Spinal cord (tissue), 10 donors: ENCODE measurements around the gene DNAH6. TPM values are rescaled to one million over a fixed set of nuclear protein-coding genes. Genes with fewer than 3 reads are reported as not detected.
"Not testable (repeated sequence)": the region's sequence is repeated elsewhere in the genome, so short reads cannot be mapped to it uniquely, and the experiment has no call there.

ENCODE experiments used
- DNase-seq, 6 donors: peaks; one replicate each; pipeline versions ENCODE4 v3.0.0 to v3.0.0-alpha.2; 2013 to 2015; ENCODE audit warnings: low spot score in 6 of 6, low read depth in 4 of 6
- H3K27ac ChIP-seq: one replicate; pipeline ENCODE4 v1.5.1; 2013; ENCODE audit warnings: low read depth, low read length, control low read depth
- H3K27me3 ChIP-seq: one replicate; pipeline ENCODE4 v1.6.1; 2013; ENCODE audit warnings: low read length; ENCODE audit not compliant: control insufficient read depth, insufficient read depth
- H3K36me3 ChIP-seq: one replicate; pipeline ENCODE4 v1.6.1; 2013; ENCODE audit warnings: low read length; ENCODE audit not compliant: control insufficient read depth, insufficient read depth
- H3K4me1 ChIP-seq: one replicate; pipeline ENCODE4 v1.6.1; 2013; ENCODE audit warnings: low read length; ENCODE audit not compliant: control insufficient read depth, insufficient read depth
- H3K4me3 ChIP-seq: one replicate; pipeline ENCODE4 v1.5.1; 2013; ENCODE audit warnings: low read depth, low read length, control low read depth
- H3K9me3 ChIP-seq: one replicate; pipeline ENCODE4 v1.6.1; 2013; ENCODE audit warnings: low read length; ENCODE audit not compliant: control insufficient read depth, insufficient read depth
- whole genome bisulfite sequencing: methylation state at CpG from one replicate; pipeline ENCODE4 v1.1.5; 2013; ENCODE audit warnings: missing lambda C conversion rate; ENCODE audit not compliant: insufficient coverage; 5-methylcytosine and 5-hydroxymethylcytosine counted together
- polyA plus RNA-seq, 2 donors: library from polyadenylated mRNA; unstranded; fragments of 120-200 nt; gene quantifications; one replicate each; pipeline ENCODE4 v1.2.1, GENCODE V29; 2013; ENCODE audit not compliant: insufficient read length in 2 of 2
- total RNA-seq, 2 donors: library from RNA; depleted of rRNA in 1 of 2; stranded (reverse); fragments of 120-200 nt in 1 of 2; fragments of >200 nt in 1 of 2; gene quantifications; one replicate each; pipeline versions ENCODE4 v1.2.3 to v1.2.4, GENCODE V29; 2013 to 2014
- donor health status: healthy.

The DNAH6 gene
- total and polyA plus RNA-seq, 4 donors, result 1.6 to 7.8 (median 4.7) TPM

DNA sequence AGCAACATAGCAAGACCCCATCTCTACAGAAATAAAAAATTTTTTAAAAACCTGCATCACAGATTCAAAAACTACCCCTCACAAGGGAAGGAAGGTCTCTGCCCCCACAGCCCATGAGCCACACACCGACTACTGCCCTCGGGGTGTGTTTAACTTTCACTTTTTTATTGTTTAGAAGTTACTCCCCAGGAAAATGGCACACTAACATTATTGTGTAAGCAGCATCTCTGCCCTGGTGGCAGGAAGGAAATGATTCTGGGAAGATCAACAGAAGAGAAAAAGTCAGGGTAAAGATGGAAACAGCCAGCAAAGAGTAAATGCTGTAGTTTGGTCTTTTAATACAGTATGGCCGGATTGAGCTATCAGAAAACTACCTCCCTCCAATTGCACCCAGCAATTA is 342.6 kb downstream of the DNAH6 start:
- Histone ChIP-seq H3K4me1 (no peaks in the 10 kb centered on the region), H3K36me3 (no peaks in the 10 kb centered on the region)
- WGBS, result no CpG with 5 or more reads among the region's 3 CpGs

DNA sequence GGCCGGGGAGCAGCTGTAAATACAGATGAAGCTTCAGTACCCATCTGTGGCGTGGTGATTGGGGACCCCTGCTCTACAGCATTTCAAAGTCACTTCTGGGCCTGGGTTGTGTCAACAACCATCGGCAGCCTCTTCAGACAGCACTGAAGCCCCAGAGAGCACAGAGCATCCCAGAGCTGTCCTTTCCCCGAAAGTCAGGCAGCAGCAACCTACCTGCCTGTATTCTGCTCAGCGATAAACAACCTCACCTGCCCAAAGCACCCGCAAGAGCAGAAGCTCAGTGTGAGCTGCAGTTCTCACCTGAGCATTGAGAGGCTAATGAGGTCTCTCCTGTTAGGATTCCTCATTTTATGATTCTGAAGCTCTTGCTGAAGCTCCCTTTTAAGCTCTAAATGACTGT is 345.2 kb downstream of the DNAH6 start:
- Histone ChIP-seq H3K36me3 (no peaks in the 10 kb centered on the region), H3K27me3 (no peaks in the 10 kb centered on the region), H3K27ac (no peak overlapping the region), H3K4me3 (no peak overlapping the region), H3K4me1 (no peaks in the 10 kb centered on the region), H3K9me3 (no peaks in the 10 kb centered on the region)
- 65% methylated on average over 5 of the region's 6 CpGs for WGBS
- no peak for DNase-seq

More for the DNA sequence above, 342.6 kb downstream of the DNAH6 start:
- no peak for DNase-seq
- H3K27me3 ChIP-seq, result no peaks in the 10 kb centered on the region
- H3K4me3 ChIP-seq, result no peak overlapping the region
- no peaks in the 10 kb centered on the region for H3K9me3 ChIP-seq
- H3K27ac ChIP-seq, result no peak overlapping the region

DNA sequence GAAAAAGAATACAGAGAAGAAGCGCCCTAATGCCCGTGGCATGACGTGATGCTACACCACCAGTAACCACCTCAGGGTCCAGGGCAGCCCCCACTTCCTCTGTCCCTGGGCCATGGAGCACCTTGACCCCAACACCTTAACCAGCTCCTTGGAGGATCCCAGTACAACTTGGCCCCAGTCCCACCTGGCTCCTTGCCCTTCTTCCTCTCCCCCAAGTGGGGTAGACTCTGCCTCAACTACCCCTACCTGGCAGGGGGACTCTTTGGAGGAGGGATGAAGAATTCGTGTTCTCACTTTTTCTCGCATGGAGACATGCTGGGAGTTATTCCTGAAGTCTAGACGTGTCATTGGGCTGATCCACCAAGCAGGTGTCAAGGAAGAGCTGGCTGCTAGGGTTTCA is 345.7 kb downstream of the DNAH6 start:
- no peaks in the 10 kb centered on the region for H3K36me3 ChIP-seq
- no peak overlapping the region for H3K27ac ChIP-seq
- WGBS, result 82% methylated on average over 5 of the region's 6 CpGs
- DNase-seq, result no peak
- no peak overlapping the region for H3K4me3 ChIP-seq
- no peaks in the 10 kb centered on the region for H3K4me1 ChIP-seq
- H3K9me3 ChIP-seq, result no peaks in the 10 kb centered on the region
- H3K27me3 ChIP-seq, result no peaks in the 10 kb centered on the region

DNA sequence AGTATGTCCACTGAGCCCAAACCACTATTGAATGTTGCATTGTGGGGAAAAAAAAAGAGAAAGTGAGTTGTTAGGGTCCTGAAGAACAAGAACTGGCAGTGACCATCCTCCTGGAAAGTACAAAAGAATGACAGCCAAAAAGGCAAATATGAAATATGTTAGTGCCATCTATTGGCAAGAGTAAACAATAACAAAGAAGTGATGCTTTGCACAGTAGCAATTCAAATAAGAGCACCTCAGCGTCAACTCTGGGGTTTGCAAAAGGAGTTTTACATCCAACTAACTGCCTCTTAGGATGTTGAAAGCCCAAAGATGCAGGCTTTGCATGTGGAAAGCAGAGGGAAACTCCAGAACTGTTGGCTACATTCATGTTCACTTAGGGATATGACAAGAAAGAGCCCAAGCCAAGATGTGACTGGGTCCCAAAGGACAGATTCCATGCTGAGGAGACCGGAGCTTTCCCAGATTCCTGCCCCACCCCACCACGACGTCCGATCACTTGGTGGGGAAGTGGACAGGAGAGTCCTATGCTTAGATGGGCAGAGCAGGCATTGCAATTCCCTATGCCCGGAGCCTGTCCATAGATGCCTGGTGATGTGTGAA is 349.0 kb downstream of the DNAH6 start:
- Histone ChIP-seq H3K4me3 (no peak overlapping the region), H3K27me3 (no peaks in the 10 kb centered on the region), H3K4me1 (no peaks in the 10 kb centered on the region), H3K27ac (no peak overlapping the region), H3K36me3 (no peaks in the 10 kb centered on the region), H3K9me3 (no peaks in the 10 kb centered on the region)
- no CpG with 5 or more reads among the region's 6 CpGs for WGBS
- DNase-seq, result peak in 2 of 6 donors; percentile 45 to 63

DNA sequence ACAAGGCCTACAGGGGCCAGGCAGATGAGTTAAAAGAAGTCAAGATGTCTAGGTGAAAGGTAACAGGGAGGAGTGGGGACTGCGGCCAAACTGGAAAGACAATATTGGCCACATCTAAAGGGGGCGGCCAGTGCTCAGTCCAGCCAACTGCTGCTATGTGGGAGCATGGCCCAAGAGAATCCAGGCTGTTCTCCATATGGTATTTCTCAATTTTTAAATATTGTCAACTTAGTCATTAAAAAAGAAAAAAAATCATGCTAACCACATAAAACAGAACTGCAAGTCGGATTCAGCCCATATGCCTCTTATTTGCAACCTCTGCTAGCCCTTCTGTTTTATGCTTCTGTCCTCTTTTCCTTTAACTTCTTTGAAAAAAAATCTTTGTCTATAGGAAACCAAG is 349.8 kb downstream of the DNAH6 start:
- H3K4me1 ChIP-seq, result no peaks in the 10 kb centered on the region
- DNase-seq, result no peak
- H3K4me3 ChIP-seq, result no peak overlapping the region
- WGBS, result 92% methylated on average over 2 of the region's 3 CpGs
- H3K27me3 ChIP-seq, result no peaks in the 10 kb centered on the region
- no peaks in the 10 kb centered on the region for H3K9me3 ChIP-seq
- no peak overlapping the region for H3K27ac ChIP-seq
- H3K36me3 ChIP-seq, result no peaks in the 10 kb centered on the region

DNA sequence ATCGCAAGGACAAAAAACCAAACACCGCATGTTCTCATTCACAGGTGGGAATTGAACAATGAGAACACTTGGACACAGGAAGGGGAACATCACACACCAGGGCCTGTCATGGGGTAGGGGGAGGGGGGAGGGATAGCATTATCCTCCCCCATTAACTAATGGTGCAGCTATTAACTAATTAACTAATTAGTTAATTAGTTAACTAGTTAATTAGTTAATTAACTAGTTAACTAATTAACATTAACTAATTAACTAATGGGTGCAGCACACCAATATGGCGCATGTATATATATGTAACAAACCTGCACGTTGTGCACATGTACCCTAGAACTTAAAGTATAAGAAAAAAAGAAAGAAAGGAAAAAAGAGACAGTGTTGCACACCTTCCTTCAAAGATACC is 352.0 kb downstream of the DNAH6 start:
- no CpG with 5 or more reads among the region's 4 CpGs for WGBS
- not testable (repeated sequence) for H3K4me3 ChIP-seq, H3K27me3 ChIP-seq, DNase-seq, H3K9me3 ChIP-seq, H3K4me1 ChIP-seq, H3K27ac ChIP-seq, H3K36me3 ChIP-seq

Other genes starting within 250 kb of the DNAH6 start
- 10 to 100 TPM; 76.2 to 81.6 TPM for gene SUCLG1, start 57.2 kb upstream of the DNAH6 start, total RNA-seq
- 100 to 1,000 TPM; 116 to 120 TPM for gene SUCLG1, start 57.2 kb upstream of the DNAH6 start, polyA plus RNA-seq